HPDE6-E6E7 (cell line): ENCODE measurements around the gene PIK3R1.
"Not testable (repeated sequence)": the region's sequence is repeated elsewhere in the genome, so short reads cannot be mapped to it uniquely, and the experiment has no call there.

Source experiments
- DNase-seq: peaks from one replicate; pipeline ENCODE4 v3.0.0; 2011; ENCODE audit warnings: missing footprints; ENCODE audit errors: extremely low spot score

Gene PIK3R1

DNA sequence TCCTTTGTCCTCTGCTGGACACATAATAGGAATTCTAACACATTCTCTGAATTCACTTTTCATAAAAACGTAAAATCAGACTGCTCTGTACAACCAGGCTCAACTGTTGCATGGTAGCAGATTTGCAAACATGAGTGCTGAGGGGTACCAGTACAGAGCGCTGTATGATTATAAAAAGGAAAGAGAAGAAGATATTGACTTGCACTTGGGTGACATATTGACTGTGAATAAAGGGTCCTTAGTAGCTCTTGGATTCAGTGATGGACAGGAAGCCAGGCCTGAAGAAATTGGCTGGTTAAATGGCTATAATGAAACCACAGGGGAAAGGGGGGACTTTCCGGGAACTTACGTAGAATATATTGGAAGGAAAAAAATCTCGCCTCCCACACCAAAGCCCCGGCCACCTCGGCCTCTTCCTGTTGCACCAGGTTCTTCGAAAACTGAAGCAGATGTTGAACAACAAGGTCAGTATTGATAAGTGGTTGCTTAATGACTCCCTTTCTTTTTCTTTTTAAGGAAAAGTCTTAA, 11.1 kb downstream of the PIK3R1 start:
- no peak for DNase-seq

- no peak for DNase-seq
Measured at GRCh38 chr5:68227532-68228160, 12.1 kb downstream of the PIK3R1 start.

- DNase-seq: no peak
Measured at GRCh38 chr5:68229416-68229815, 13.9 kb downstream of the PIK3R1 start.

- DNase-seq: no peak
Measured at GRCh38 chr5:68230285-68230684, 14.7 kb downstream of the PIK3R1 start.

GRCh38 chr5:68231414-68232076, 16.0 kb downstream of the PIK3R1 start:
- DNase-seq: no peak

DNA sequence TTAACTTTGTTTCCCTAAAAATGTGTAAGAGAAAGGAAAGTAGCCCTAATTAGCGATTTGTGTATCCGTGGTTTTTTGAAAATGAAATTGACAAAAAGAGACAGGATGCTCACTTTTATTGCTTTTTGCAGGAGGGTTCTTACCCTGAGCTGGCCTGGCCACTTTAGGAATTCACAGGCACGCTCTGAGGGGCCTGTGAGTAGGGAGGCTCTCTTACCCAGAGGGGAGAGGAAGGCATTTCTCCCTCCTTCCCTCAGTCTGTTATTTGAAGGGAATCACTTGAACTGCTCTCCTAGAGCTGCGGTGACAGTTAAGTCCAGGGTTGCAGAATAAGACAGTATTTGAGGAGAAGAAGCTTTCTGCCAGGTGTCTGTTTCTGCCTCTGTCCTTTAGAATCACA, 16.7 kb downstream of the PIK3R1 start:
- DNase-seq: no peak

- no peak for DNase-seq
Measured at GRCh38 chr5:68233075-68233474, 17.5 kb downstream of the PIK3R1 start.

- DNase-seq: not testable (repeated sequence)
Measured at GRCh38 chr5:68235229-68235628, 19.7 kb downstream of the PIK3R1 start.

DNA sequence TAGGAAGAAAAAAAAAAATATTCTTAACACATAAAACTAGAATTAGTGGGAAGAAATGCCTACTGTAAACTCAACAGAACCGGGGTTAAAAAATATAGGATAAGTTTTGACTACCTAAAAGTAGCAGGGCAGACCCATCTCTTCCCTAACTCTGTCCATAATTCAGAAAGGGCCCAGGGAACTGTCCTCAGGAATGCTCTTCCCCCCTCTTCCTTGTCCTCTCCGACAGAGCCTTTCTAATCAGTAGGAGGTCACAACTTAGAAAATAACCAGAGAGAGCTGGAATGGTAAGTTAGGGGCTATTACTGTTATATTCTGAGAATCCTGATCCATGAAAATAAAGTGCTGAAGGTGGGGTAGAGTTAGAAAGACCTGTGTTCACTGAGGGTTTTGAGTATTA, 22.2 kb downstream of the PIK3R1 start:
- no peak for DNase-seq

GRCh38 chr5:68239487-68239886, 23.9 kb downstream of the PIK3R1 start:
- DNase-seq: no peak

- DNase-seq: no peak
Measured at GRCh38 chr5:68240202-68240601, 24.6 kb downstream of the PIK3R1 start.

GRCh38 chr5:68240771-68241170, 25.2 kb downstream of the PIK3R1 start:
- no peak for DNase-seq

GRCh38 chr5:68242743-68243142, 27.2 kb downstream of the PIK3R1 start:
- DNase-seq: no peak

- DNase-seq: no peak
Measured at GRCh38 chr5:68243251-68243650, 27.7 kb downstream of the PIK3R1 start.

DNA sequence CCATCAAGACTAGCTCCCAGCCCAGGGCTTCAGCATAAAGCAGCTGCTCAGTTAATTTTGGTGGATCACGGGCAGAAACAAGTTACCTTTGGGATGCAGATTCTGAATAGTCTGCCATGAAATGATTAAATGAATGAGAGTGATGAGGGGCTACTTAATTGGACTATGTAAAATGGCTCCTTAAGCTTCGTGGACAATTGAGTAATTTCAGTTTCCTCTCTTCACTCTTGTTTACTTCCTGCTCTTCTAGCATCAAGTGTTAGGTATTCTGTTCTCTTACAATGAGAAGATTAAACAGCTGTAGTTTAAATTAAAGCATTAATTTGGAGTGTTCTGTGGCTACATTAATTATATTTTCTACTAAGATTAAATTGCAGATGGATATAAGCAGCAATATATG, 28.1 kb downstream of the PIK3R1 start:
- no peak for DNase-seq

DNA sequence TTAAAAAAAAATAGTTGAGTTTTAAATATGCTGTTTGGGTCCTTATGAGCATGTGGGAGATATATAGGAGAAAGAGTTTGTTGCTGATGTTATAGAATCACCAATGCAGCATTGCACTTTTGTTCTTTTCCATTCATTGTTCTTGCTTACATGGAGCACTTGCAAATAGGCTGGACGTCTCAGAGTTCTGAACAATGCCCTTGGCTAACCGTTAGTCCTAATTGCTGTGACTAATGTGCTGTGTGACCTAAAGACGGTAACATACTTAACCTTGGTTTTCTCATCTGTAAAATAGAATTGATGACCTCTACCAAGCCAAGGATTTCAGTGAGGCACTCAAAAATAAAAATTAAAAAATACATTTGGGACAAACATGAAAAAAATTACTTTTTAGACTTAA, 29.8 kb downstream of the PIK3R1 start:
- no peak for DNase-seq

GRCh38 chr5:68246802-68247201, 31.2 kb downstream of the PIK3R1 start:
- DNase-seq: no peak

GRCh38 chr5:68247627-68248026, 32.1 kb downstream of the PIK3R1 start:
- DNase-seq: no peak

DNA sequence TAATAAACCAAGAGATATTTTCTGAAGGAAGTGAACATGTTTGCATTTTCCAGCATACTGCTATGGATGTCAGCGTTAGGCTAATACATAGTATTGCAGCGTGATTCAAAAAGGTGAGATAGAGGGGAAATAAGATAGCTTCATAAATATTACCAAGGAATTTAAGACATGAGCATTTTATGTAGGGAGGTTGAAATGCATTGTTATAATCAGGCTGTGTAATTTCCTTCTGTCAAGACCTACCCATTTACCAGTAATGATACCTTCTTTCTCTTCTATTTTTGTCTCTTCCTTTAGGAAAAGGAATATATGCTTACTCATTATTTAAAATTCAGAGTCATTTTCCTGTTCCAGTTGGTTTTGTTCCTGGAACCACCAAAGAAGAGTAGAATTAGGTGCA, 33.3 kb downstream of the PIK3R1 start:
- DNase-seq: no peak

DNA sequence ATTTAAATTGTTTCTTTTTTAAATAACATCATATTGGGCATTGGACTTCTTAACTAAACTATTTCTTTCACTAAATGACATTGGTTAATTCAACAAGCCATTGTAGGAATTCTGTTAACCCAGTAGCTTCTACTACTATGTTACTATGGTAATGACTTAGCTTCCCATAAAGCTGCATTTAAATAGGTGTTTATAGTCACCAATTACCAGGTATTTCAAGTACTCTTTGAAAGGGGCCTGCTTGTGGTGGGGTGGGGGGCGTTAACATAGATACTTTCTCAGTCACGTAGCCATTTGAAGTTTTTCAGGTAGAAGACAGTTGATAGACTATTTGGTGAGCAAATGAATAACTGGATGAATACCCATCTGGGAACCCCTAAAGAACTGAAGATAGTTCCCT, 34.0 kb downstream of the PIK3R1 start:
- no peak for DNase-seq

GRCh38 chr5:68250661-68251298, 35.2 kb downstream of the PIK3R1 start:
- DNase-seq: no peak

GRCh38 chr5:68251386-68251785, 35.8 kb downstream of the PIK3R1 start:
- DNase-seq: no peak
